PC-9 (cell line): ENCODE data around the gene IL13.

ENCODE experiments used
- EZH2 ChIP-seq: fragments of 200-600 bp; sonication (generic); IDR thresholded peaks from 2 replicates; pipeline ENCODE4 v1.8.0; 2017; ENCODE audit warnings: antibody characterized with exemption, low read depth
- TF ChIP-seq, protein P1 (sequence below): fragments of 200-600 bp; sonication (generic); conservative IDR thresholded peaks from 2 replicates; pipeline ENCODE4 v1.6.1; 2017; ENCODE audit warnings: mixed run types, antibody characterized with exemption, mild to moderate bottlenecking, moderate library complexity

DNA sequence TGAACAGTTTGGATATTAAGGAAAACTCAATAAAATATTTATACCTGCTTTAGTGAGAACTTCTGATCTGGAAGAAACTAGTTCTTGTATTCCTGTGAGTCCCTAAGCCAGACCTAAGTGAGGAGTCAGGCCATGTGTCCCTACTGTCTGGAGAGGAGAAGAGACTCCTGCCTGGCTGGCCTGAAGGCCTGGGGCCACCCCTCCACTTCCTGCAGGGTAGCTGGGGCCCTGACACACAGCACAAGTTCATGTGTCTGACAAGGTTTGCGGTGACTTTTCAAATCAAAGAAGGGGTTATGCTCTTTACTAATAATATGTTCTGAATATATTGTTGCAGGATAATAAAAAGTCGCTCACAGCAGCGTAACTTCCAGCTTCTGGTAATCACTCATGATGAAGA is 16.1 kb upstream of the IL13 start:
- TF ChIP-seq, protein P1, sequence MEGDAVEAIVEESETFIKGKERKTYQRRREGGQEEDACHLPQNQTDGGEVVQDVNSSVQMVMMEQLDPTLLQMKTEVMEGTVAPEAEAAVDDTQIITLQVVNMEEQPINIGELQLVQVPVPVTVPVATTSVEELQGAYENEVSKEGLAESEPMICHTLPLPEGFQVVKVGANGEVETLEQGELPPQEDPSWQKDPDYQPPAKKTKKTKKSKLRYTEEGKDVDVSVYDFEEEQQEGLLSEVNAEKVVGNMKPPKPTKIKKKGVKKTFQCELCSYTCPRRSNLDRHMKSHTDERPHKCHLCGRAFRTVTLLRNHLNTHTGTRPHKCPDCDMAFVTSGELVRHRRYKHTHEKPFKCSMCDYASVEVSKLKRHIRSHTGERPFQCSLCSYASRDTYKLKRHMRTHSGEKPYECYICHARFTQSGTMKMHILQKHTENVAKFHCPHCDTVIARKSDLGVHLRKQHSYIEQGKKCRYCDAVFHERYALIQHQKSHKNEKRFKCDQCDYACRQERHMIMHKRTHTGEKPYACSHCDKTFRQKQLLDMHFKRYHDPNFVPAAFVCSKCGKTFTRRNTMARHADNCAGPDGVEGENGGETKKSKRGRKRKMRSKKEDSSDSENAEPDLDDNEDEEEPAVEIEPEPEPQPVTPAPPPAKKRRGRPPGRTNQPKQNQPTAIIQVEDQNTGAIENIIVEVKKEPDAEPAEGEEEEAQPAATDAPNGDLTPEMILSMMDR: no peak
- TF ChIP-seq EZH2: no peak
